Endodermal cell (in vitro differentiated cells): ENCODE data around the gene CLCN7. TPM values are rescaled to one million over a fixed set of nuclear protein-coding genes. Genes with fewer than 3 reads are reported as not detected.

Experiments
- DNase-seq: peaks from one replicate; pipeline ENCODE4 v3.0.0-alpha.2; 2017
- H3K27ac ChIP-seq: 2 replicates; pipeline ENCODE4 v1.5.1; 2013; ENCODE audit warnings: mild to moderate bottlenecking, low read depth, low read length, moderate library complexity
- H3K27me3 ChIP-seq: 2 replicates; pipeline ENCODE4 v1.6.1; 2013; ENCODE audit warnings: mild to moderate bottlenecking, low read length, moderate library complexity; ENCODE audit not compliant: insufficient read depth, control insufficient read depth, poor library complexity, severe bottlenecking
- H3K36me3 ChIP-seq: 2 replicates; pipeline ENCODE4 v1.7.0; 2013; ENCODE audit warnings: mild to moderate bottlenecking, low read length, moderate library complexity; ENCODE audit not compliant: control insufficient read depth, insufficient read depth
- H3K4me1 ChIP-seq: one replicate; pipeline ENCODE4 v1.7.0; 2013; ENCODE audit warnings: low read length; ENCODE audit not compliant: control insufficient read depth, insufficient read depth
- H3K4me3 ChIP-seq: 2 replicates; pipeline ENCODE4 v1.5.1; 2013; ENCODE audit warnings: mild to moderate bottlenecking, low read length, moderate library complexity
- H3K9ac ChIP-seq: 2 replicates; pipeline ENCODE4 v1.6.1; 2013; ENCODE audit warnings: mild to moderate bottlenecking, low read length, moderate library complexity; ENCODE audit not compliant: poor library complexity, severe bottlenecking; ENCODE audit errors: extremely low read depth
- H3K9me3 ChIP-seq: 2 replicates; pipeline ENCODE4 v1.6.1; 2013; ENCODE audit warnings: mild to moderate bottlenecking, low read length, moderate library complexity; ENCODE audit not compliant: control insufficient read depth
- H3K27ac Mint-ChIP-seq: 2 replicates; pipeline ENCODE4 v1.8.0; 2020; ENCODE audit warnings: mixed read lengths
- H3K27me3 Mint-ChIP-seq: 2 replicates; pipeline ENCODE4 v1.8.0; 2021; ENCODE audit warnings: mild to moderate bottlenecking, mixed read lengths; ENCODE audit not compliant: insufficient read depth
- H3K36me3 Mint-ChIP-seq: 2 replicates; pipeline ENCODE4 v1.8.0; 2020; ENCODE audit warnings: low read depth, mixed read lengths
- H3K4me1 Mint-ChIP-seq: 2 replicates; pipeline ENCODE4 v1.8.0; 2020; ENCODE audit warnings: mixed read lengths
- H3K4me3 Mint-ChIP-seq: 2 replicates; pipeline ENCODE4 v1.8.0; 2020; ENCODE audit warnings: mild to moderate bottlenecking, moderate library complexity, mixed read lengths
- H3K9me3 Mint-ChIP-seq: 2 replicates; pipeline ENCODE4 v1.8.0; 2020; ENCODE audit warnings: mild to moderate bottlenecking, mixed read lengths
- CTCF ChIP-seq: fragments of 200-600 bp; sonication (generic); conservative IDR thresholded peaks from 2 replicates; pipeline ENCODE4 v1.5.0; 2021; ENCODE audit warnings: antibody characterized with exemption, mild to moderate bottlenecking
- WGBS, 2 experiments: methylation state at CpG; one replicate each; pipeline versions ENCODE4 v1.1.5 to v1.1.7; 2013; ENCODE audit warnings: missing lambda C conversion rate in 2 of 2, mixed read lengths in 1 of 2; ENCODE audit not compliant: insufficient coverage in 1 of 2, insufficient read length in 1 of 2; 5-methylcytosine and 5-hydroxymethylcytosine counted together
- total RNA-seq, 2 donors: library from RNA; stranded (reverse); fragmentation: NEBNext Ultra II Directional in 1 of 2; extraction: Animal tissue kit (Norgen Biotek cat#: 25700) in 1 of 2; gene quantifications; 2 replicates in 1 of 2; 3 replicates in 1 of 2; pipeline ENCODE4 v1.2.1, GENCODE V29; 2021

The CLCN7 gene
- total RNA-seq, 2 donors from 2014 or later: 94.4 to 96.7 TPM

GRCh38 chr16:1458977-1459341 lies 15.9 kb downstream of the CLCN7 start:
- no peaks in the 10 kb centered on the region for H3K27me3 ChIP-seq
- no peaks in the 10 kb centered on the region for H3K27me3 Mint-ChIP-seq
- no peak for TF ChIP-seq CTCF

GRCh38 chr16:1458336-1458976 lies 16.4 kb downstream of the CLCN7 start:
- Mint-ChIP-seq H3K4me3 (no peak overlapping the region), H3K27me3 (no peaks in the 10 kb centered on the region), H3K9me3 (no peaks in the 10 kb centered on the region), H3K27ac (no peak overlapping the region), H3K4me1 (no peaks in the 10 kb centered on the region), H3K36me3 (peaks cover 34% of the 10 kb centered on the region)
- 91 to 95% methylated on average over 16 to 26 of the region's 26 CpGs for whole genome bisulfite sequencing, 2 experiments
- DNase-seq: no peak
- TF ChIP-seq CTCF: no peak
- Histone ChIP-seq H3K27ac (no peak overlapping the region), H3K9me3 (no peaks in the 10 kb centered on the region), H3K4me3 (no peak overlapping the region), H3K27me3 (no peaks in the 10 kb centered on the region), H3K9ac (no peak overlapping the region), H3K36me3 (peaks cover 17% of the 10 kb centered on the region), H3K4me1 (no peaks in the 10 kb centered on the region)

More at GRCh38 chr16:1458977-1459341, 15.9 kb downstream of the CLCN7 start:
- no peaks in the 10 kb centered on the region for H3K4me1 Mint-ChIP-seq
- DNase-seq: no peak
- no peak overlapping the region for H3K4me3 Mint-ChIP-seq
- H3K36me3 Mint-ChIP-seq: peaks cover 31% of the 10 kb centered on the region
- Histone ChIP-seq H3K9ac (no peak overlapping the region), H3K9me3 (no peaks in the 10 kb centered on the region), H3K4me3 (no peak overlapping the region), H3K27ac (no peak overlapping the region), H3K4me1 (no peaks in the 10 kb centered on the region), H3K36me3 (peaks cover 17% of the 10 kb centered on the region)
- WGBS, 2 experiments: 89 to 95% methylated on average over 11 to 14 of the region's 14 CpGs
- H3K27ac Mint-ChIP-seq: no peak overlapping the region
- no peaks in the 10 kb centered on the region for H3K9me3 Mint-ChIP-seq

GRCh38 chr16:1457489-1458245 lies 17.2 kb downstream of the CLCN7 start:
- no peaks in the 10 kb centered on the region for H3K9me3 Mint-ChIP-seq
- TF ChIP-seq CTCF: no peak
- no peaks in the 10 kb centered on the region for H3K27me3 Mint-ChIP-seq
- H3K36me3 Mint-ChIP-seq: peaks cover 32% of the 10 kb centered on the region
- Histone ChIP-seq H3K27me3 (no peaks in the 10 kb centered on the region), H3K9ac (no peak overlapping the region), H3K36me3 (peaks cover 13% of the 10 kb centered on the region), H3K4me3 (no peak overlapping the region), H3K27ac (no peak overlapping the region), H3K9me3 (no peaks in the 10 kb centered on the region), H3K4me1 (no peaks in the 10 kb centered on the region)
- no peak for DNase-seq
- H3K4me1 Mint-ChIP-seq: no peaks in the 10 kb centered on the region
- H3K27ac Mint-ChIP-seq: no peak overlapping the region
- no peak overlapping the region for H3K4me3 Mint-ChIP-seq
- 94 to 96% methylated on average over 13 to 42 of the region's 42 CpGs for WGBS, 2 experiments
